SK-N-SH treated with all-trans-retinoic acid at 6 μM for 48 hours (cell line): Measurements from ENCODE around the gene AMPD3.

Experiments used
- ATAC-seq: fragments of 200-7000 bp; cut with Tn5 transposase; 3 replicates; pipeline ENCODE4 v1.9.1; 2020; ENCODE audit warnings: mild to moderate bottlenecking, moderate library complexity
- ARNTL ChIP-seq: fragments of 450-650 bp; formaldehyde crosslinking; IDR thresholded peaks from 2 replicates; pipeline ENCODE4 v1.5.0; 2020; ENCODE audit warnings: low read depth, mild to moderate bottlenecking, moderate library complexity, borderline replicate concordance
- CREB5 ChIP-seq: fragments of 250-450 bp; sonication (Bioruptor Pico); IDR thresholded peaks from 2 replicates; pipeline ENCODE4 v1.5.1; 2020; ENCODE audit warnings: low read depth, mild to moderate bottlenecking, moderate library complexity
- CSRNP3 ChIP-seq: fragments of 250-450 bp; sonication (Bioruptor Pico); IDR thresholded peaks from 2 replicates; pipeline ENCODE4 v1.5.1; 2021; ENCODE audit warnings: mild to moderate bottlenecking, moderate library complexity
- GLIS3 ChIP-seq: fragments of 250-450 bp; sonication (Bioruptor Pico); IDR thresholded peaks from 2 replicates; pipeline ENCODE4 v1.5.0; 2020; ENCODE audit warnings: mild to moderate bottlenecking, moderate library complexity
- ISL1 ChIP-seq: fragments of 250-450 bp; sonication (Bioruptor Pico); IDR thresholded peaks from 2 replicates; pipeline ENCODE4 v2.1.2; 2022; ENCODE audit warnings: mild to moderate bottlenecking, moderate library complexity
- PATZ1 ChIP-seq: fragments of 250-450 bp; sonication (Bioruptor Pico); IDR thresholded peaks from 2 replicates; pipeline ENCODE4 v1.8.0; 2020; ENCODE audit warnings: mild to moderate bottlenecking, moderate library complexity, borderline replicate concordance
- SNAI2 ChIP-seq: fragments of 250-450 bp; sonication (Bioruptor Pico); IDR thresholded peaks from 2 replicates; pipeline ENCODE4 v1.5.0; 2020; ENCODE audit warnings: mild to moderate bottlenecking, moderate library complexity
- TCF4 ChIP-seq: fragments of 250-450 bp; sonication (Bioruptor Pico); IDR thresholded peaks from 2 replicates; pipeline ENCODE4 v1.8.0; 2021; ENCODE audit warnings: mild to moderate bottlenecking, moderate library complexity, borderline replicate concordance
- TOX ChIP-seq: fragments of 250-450 bp; sonication (Bioruptor Pico); IDR thresholded peaks from 2 replicates; pipeline ENCODE4 v1.8.0; 2021; ENCODE audit warnings: mild to moderate bottlenecking, moderate library complexity, borderline replicate concordance
- TSHZ2 ChIP-seq: fragments of 250-450 bp; sonication (Bioruptor Pico); IDR thresholded peaks from 2 replicates; pipeline ENCODE4 v1.5.0; 2020; ENCODE audit warnings: mild to moderate bottlenecking, moderate library complexity
- ZFP3 ChIP-seq: fragments of 250-450 bp; sonication (Bioruptor Pico); IDR thresholded peaks from 2 replicates; pipeline ENCODE4 v1.5.0; 2020; ENCODE audit warnings: mild to moderate bottlenecking, moderate library complexity
- ZFP30 ChIP-seq: fragments of 450-650 bp; formaldehyde crosslinking; IDR thresholded peaks from 2 replicates; pipeline ENCODE4 v1.5.0; 2022; ENCODE audit warnings: mild to moderate bottlenecking, moderate library complexity
- ZNF565 ChIP-seq: fragments of 450-650 bp; formaldehyde crosslinking; conservative IDR thresholded peaks from 2 replicates; pipeline ENCODE4 v1.5.0; 2020; ENCODE audit warnings: low read depth, mild to moderate bottlenecking, moderate library complexity
- ZNF70 ChIP-seq: fragments of 450-650 bp; formaldehyde crosslinking; IDR thresholded peaks from 2 replicates; pipeline ENCODE4 v1.5.0; 2020; ENCODE audit warnings: mild to moderate bottlenecking, moderate library complexity

The AMPD3 gene

GRCh38 chr11:10476927-10477689, 22.0 kb downstream of the AMPD3 start:
- no peak for ATAC-seq
- TF ChIP-seq TCF4 (CRISPR knock-in tag): no peak
- TF ChIP-seq GLIS3 (CRISPR knock-in tag): no peak
- no peak for TF ChIP-seq ARNTL (CRISPR knock-in tag)
- no peak for TF ChIP-seq TSHZ2 (CRISPR knock-in tag)
- no peak for TF ChIP-seq CSRNP3 (CRISPR knock-in tag)
- no peak for TF ChIP-seq ZFP3 (CRISPR knock-in tag)

GRCh38 chr11:10477690-10478046, 22.6 kb downstream of the AMPD3 start:
- no peak for ATAC-seq

GRCh38 chr11:10478066-10478465, 23.0 kb downstream of the AMPD3 start:
- TF ChIP-seq SNAI2 (CRISPR knock-in tag) (no peak), PATZ1 (CRISPR knock-in tag) (no peak), TOX (CRISPR knock-in tag) (no peak), ISL1 (CRISPR knock-in tag) (no peak), ZNF565 (CRISPR knock-in tag) (no peak), GLIS3 (CRISPR knock-in tag) (no peak), ZFP30 (CRISPR knock-in tag) (no peak), CREB5 (CRISPR knock-in tag) (no peak), CSRNP3 (CRISPR knock-in tag) (no peak), ARNTL (CRISPR knock-in tag) (no peak), ZNF70 (no peak)
- no peak for ATAC-seq

More at GRCh38 chr11:10477690-10478046, 22.6 kb downstream of the AMPD3 start:
- no peak for TF ChIP-seq CREB5 (CRISPR knock-in tag)
